Cardiac muscle cell (in vitro differentiated cells and primary cell): ENCODE results near the gene TREML2. TPM values are rescaled to one million over a fixed set of nuclear protein-coding genes. Genes with fewer than 3 reads are reported as not detected.

Source experiments
- DNase-seq, 2 donors: peaks; one replicate each; pipeline versions ENCODE4 v3.0.0 to v3.0.0-alpha.2; 2010 to 2017; ENCODE audit warnings: low read depth in 1 of 2, low spot score in 1 of 2
- H3K27ac ChIP-seq: fragments of 200-600 bp; sonication (generic); 2 replicates; pipeline ENCODE4 v1.5.1; 2016
- H3K27me3 ChIP-seq: fragments of 200-600 bp; sonication (generic); 2 replicates; pipeline ENCODE4 v1.6.0; 2016; ENCODE audit warnings: control low read depth
- H3K36me3 ChIP-seq: fragments of 200-600 bp; sonication (generic); 2 replicates; pipeline ENCODE4 v1.5.1; 2016; ENCODE audit warnings: control low read depth
- H3K4me1 ChIP-seq: fragments of 200-600 bp; sonication (generic); 2 replicates; pipeline ENCODE4 v1.8.1; 2017; ENCODE audit warnings: low read depth, mild to moderate bottlenecking, mixed run types
- H3K4me3 ChIP-seq: fragments of 200-600 bp; sonication (generic); 2 replicates; pipeline ENCODE4 v1.5.1; 2016; ENCODE audit warnings: mild to moderate bottlenecking
- H3K9me3 ChIP-seq: fragments of 200-600 bp; sonication (generic); 2 replicates; pipeline ENCODE4 v1.5.1; 2017; ENCODE audit warnings: low read depth, mild to moderate bottlenecking, control low read depth
- polyA plus RNA-seq: library from polyadenylated mRNA; unstranded; fragments of >200 nt; fragmentation: Nextera tagmentation; extraction: Ambion mirVana; gene quantifications from 2 replicates; pipeline ENCODE4 v1.2.1, GENCODE V29; 2016
- total RNA-seq: library from RNA; depleted of rRNA; stranded (reverse); fragments of >200 nt; gene quantifications from 2 replicates; pipeline ENCODE4 v1.2.3, GENCODE V29; 2016
- TF ChIP-seq, protein P1 (sequence below): IDR thresholded peaks from 2 replicates; pipeline ENCODE4 v1.5.1; 2012; ENCODE audit warnings: low read depth, mild to moderate bottlenecking, low read length

The TREML2 gene
- total and polyA plus RNA-seq, 2 experiments from 2014 or later, result not detected

DNA sequence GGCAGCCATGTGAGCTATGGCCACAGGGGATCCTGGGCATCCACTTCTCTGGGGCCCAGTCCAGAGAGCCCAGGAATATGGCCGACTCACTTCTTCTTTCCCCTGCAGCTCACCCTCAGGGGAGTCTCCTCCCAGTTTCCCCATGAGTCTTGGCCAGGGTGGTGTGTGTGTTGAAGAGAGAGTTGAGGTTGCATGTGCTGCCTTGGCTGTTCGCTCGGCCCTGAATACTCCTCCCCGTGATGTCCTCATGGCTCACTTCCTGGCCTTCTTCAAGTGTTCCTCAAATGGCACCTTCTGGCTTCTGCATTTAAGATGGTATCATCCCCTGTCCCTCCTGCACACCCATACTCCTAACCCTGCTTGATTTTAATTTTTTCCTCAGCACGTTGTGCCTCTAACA lies 43.6 kb downstream of the TREML2 start:
- DNase-seq, result no peak
- Histone ChIP-seq H3K27me3 (no peaks in the 10 kb centered on the region), H3K27ac (no peak overlapping the region), H3K9me3 (no peaks in the 10 kb centered on the region), H3K4me1 (no peaks in the 10 kb centered on the region), H3K4me3 (no peak overlapping the region), H3K36me3 (no peaks in the 10 kb centered on the region)
- TF ChIP-seq, protein P1, sequence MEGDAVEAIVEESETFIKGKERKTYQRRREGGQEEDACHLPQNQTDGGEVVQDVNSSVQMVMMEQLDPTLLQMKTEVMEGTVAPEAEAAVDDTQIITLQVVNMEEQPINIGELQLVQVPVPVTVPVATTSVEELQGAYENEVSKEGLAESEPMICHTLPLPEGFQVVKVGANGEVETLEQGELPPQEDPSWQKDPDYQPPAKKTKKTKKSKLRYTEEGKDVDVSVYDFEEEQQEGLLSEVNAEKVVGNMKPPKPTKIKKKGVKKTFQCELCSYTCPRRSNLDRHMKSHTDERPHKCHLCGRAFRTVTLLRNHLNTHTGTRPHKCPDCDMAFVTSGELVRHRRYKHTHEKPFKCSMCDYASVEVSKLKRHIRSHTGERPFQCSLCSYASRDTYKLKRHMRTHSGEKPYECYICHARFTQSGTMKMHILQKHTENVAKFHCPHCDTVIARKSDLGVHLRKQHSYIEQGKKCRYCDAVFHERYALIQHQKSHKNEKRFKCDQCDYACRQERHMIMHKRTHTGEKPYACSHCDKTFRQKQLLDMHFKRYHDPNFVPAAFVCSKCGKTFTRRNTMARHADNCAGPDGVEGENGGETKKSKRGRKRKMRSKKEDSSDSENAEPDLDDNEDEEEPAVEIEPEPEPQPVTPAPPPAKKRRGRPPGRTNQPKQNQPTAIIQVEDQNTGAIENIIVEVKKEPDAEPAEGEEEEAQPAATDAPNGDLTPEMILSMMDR, result no peak

DNA sequence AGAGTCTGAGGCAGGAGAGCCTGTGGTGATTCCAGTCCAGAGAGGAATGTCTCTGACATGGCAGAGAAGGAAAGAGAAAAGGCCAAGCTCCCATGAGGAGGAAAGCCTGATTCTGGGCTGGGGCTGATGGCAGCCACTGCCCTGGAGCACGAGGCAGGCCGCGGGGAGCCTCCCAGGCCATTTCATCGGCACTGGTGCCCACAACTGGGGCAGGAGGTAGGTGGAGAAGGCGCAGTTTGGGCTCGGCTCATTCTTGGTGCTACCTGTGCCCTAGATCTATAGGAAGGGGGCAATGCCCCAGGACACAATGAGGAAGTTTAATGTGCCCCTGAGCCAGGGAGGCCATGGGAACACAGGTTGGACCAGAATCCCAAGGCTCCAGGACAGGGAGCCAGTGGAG lies 44.2 kb downstream of the TREML2 start:
- no peak overlapping the region for H3K4me3 ChIP-seq
- H3K27me3 ChIP-seq, result no peaks in the 10 kb centered on the region
- no peak overlapping the region for H3K27ac ChIP-seq
- no peaks in the 10 kb centered on the region for H3K36me3 ChIP-seq
- TF ChIP-seq, protein P1, result no peak
- H3K4me1 ChIP-seq, result no peaks in the 10 kb centered on the region
- H3K9me3 ChIP-seq, result no peaks in the 10 kb centered on the region
- DNase-seq, result no peak

DNA sequence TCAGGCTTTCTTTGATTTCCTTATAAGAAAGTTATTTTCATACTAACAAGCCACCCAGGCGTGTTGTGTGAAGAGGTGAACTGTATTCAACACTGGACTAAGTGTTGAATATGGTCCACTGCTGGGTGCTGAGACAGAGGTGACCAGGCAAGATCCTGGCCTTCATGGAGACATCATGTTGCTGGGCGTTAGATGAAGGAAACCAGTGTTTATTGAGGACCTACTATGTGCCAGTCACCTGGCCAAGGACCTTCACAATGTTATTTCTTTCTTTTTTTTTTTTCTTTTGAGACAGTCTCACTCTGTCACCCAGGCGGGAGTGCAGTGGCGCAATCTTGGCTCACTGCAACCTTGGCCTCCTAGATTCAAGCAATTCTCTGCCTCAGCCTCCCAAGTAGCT lies 44.9 kb downstream of the TREML2 start:
- H3K27me3 ChIP-seq, result no peaks in the 10 kb centered on the region
- H3K4me3 ChIP-seq, result no peak overlapping the region
- DNase-seq, result no peak
- H3K36me3 ChIP-seq, result no peaks in the 10 kb centered on the region
- H3K9me3 ChIP-seq, result no peaks in the 10 kb centered on the region
- TF ChIP-seq, protein P1, result no peak
- no peaks in the 10 kb centered on the region for H3K4me1 ChIP-seq
- H3K27ac ChIP-seq, result no peak overlapping the region

DNA sequence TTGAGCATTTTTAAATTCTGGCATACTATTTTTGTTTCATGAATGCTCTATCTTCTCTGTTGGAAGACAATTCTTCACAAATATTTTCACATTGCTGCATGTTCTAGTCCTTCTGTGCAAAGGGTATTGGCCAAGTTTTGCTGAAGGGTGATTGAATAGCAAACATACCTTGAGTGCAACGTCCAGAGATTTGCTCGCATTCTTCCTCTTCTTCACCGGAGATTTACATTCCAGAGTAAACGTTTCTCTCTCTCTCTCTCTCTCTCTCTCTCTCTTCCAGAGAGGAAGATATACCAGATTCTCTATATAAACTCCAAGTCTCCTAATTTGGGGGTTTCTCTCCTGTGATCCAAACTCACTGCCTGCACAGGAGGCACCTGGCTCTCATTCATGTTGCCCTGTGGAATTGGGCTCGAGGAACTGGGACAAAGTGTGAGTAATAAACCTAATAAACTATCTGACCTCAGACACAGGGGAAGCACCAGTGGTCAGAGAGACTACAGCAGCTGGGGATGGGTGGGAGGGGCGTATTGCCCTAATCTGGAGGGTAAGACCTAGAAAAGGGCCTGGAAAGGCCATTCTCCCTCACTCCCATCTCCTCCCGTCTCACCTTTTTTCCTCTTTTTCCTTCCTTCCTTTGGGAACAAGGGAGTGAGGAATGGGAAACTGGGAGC lies 45.7 kb downstream of the TREML2 start:
- Histone ChIP-seq H3K27ac (no peak overlapping the region), H3K27me3 (no peaks in the 10 kb centered on the region), H3K9me3 (no peaks in the 10 kb centered on the region), H3K4me1 (no peaks in the 10 kb centered on the region), H3K36me3 (no peaks in the 10 kb centered on the region), H3K4me3 (no peak overlapping the region)
- DNase-seq, result no peak
- TF ChIP-seq, protein P1, result no peak

DNA sequence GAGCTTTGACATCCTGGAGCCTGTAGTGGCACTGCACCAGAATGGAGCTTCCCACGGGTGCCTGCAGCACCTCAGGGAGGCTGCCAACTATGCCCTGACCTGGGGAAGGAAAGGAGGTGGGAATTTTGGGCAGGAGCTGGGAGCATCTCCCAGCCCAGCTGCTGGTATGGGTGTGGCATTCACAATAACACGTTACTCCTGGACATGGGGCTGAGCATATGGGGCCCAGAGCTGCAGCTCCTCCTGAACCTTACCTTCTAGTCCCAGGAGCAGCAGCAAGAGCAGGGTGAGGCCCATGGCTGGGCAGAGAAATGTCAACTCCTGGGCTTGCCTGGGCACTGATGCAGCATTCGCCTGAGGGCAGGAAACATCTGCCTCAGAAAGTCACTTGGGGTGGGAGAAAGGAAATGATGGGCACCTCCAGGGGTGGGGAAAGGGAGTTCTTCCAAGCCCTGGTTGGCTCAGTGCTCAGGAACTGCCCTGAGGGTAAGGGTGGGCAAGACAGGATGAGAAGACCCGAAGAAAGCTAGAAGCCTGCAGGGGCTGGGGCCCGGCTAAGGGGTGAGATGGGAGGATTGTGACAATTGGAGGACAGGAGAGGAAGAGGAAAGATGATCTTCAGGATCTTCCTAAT lies 46.8 kb downstream of the TREML2 start, which contains the start of gene TREML1:
TSS of gene TREML1 (minus strand) at position 356 of the 634 bp plus-strand sequence. CDS start at position 297, 59 bp downstream.
- Histone ChIP-seq H3K27ac (no peak within 1 kb of the TSS), H3K4me3 (no peak within 1 kb of the TSS), H3K4me1 (no peaks in the 10 kb centered on the region), H3K36me3 (no peaks in the 10 kb centered on the region), H3K9me3 (no peaks in the 10 kb centered on the region), H3K27me3 (no peaks in the 10 kb centered on the region)
- TF ChIP-seq, protein P1, result no peak
- DNase-seq, result no peak
